ENCODE measurements around the gene EIF2B4.

EIF2B4 gene

GRCh38 chr2:27370026-27370815 is at the start of gene EIF2B4, which contains the start of gene SNX17:
Gene EIF2B4 (minus strand): TSS chr2:27370338. CDS start chr2:27370314, 24 bp downstream.
Gene SNX17 (plus strand): TSS chr2:27370616. CDS start chr2:27370744, 128 bp downstream.
- peak; percentile 46 for DNase-seq

DNA sequence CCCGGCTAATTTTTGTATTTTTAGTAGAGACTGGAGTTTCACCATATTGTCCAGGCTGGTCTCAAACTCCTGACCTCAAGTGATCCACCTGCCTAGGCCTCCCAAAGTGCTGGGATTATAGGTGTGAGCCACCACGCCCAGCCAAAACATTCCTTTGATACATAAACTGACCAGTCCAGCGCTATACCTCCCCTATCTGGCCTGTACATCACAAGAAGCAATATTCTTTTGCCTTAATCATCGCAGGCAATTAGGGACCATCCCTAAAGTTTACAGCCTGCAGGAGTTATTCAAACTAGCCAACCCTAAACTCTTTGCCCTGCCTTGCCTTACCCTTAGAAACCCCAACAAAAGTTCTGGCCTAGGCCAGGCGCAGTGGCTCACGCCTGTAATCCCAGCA is 46.0 kb upstream of the EIF2B4 start:
- no peak for DNase-seq

DNA sequence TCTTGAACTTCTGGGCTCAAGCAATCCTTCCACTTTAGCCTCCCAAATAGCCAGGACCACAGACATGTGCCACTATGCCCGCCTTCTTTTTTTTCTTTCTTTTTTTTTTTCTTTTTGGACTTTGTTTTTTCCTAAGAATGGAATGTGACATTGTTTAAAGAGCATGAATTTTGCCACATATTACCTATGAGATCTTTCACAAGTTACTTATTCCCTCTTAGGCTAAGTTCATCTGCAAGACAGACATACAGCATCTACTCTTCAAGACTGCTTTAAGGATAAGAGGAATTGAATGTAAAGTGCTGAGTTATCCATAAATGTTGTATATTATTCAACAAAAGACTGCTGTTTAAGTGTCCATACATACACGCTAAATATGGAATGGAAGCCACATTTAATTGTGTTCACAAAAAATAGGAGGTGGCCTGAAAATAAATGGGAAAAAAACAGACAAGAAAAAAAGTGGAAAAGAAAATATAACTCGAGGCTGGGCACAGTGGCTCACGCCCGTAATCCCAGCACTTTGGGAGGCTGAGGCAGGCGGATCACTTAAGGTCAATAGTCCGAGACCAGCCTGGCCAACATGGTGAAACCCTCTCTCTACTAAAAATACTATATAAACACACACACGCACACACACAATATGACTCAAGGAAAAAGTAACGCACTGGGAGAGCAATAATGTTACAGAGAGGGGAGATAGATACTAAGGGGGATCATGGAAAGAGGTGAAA is 42.4 kb upstream of the EIF2B4 start:
- no peak for DNase-seq

- DNase-seq = peak; percentile 26
Measured at GRCh38 chr2:27409321-27410073, 39.4 kb upstream of the EIF2B4 start, which contains the start of gene PPM1G. Gene PPM1G (minus strand): TSS chr2:27409591. CDS start chr2:27409422, 169 bp downstream.

DNA sequence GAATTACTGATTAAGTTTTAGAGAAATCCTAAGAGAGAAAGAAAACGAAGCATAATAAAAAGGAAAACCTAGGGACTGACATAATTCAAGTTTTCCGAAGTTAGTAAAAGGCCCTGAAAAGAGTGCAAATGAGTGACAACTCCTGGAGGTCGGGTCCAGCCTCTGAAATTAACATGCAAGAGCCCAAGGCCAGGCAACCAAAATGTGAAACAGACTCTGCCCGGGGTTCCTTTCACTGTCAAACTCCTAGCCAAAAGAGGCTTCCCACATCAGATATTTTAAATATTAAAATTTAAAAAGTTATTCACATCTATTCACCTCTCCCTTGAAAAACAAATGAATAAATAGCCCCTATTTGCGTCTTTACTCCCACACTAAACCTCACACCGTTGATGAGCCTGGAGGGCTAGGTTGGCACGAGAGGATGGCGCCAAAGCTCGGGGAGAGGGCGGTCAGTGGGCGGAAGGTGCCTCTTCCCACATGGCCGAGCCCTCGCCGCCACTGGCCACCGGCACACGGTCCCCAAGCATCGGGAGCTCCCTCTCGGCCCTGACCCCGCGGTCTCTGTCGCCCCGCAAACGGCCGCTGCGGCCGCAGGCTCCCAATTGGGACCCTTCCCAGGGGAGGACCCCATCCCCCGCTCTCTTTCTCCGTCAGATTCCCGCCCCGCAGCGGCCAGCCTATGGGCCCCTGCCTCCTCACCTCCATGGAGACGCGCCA is 38.6 kb upstream of the EIF2B4 start:
- DNase-seq = no peak

GRCh38 chr2:27407798-27408491 is 37.8 kb upstream of the EIF2B4 start:
- no peak for DNase-seq

DNA sequence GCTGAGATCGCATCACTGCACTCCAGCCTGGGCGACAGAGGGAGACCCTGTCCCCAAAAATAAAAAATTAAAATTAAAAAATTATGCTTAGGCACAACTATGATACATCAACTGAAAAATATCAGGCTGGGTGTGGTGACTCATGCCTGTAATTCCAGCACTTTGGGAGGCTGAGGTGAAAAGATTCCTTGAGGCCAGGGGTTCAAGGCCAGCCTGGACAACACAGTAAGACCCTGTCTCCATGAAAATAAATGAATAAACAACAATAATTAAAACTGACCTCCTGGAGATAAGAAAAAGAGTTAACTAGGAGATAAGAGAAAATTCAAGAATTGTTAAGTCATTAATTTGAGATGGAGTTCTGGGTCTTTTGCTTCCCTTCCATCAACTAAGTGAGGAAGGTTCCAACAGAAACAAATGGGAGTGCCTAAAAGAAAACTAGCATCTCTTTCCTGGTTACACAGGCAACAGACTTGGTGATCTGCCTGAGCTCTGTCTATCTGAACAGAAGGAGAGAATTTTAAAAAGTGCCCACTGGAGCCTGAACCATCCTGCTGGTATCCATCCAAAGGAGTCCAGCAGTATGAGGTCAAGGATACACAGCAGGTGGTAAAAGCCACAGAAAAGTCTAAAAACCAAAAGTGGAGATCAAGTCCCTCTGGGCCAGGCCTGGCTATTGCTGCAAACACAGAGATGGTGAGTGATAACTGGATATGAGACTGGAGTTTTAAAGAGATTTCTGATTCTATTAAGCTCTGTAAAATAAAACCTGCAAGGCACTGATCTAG is 30.4 kb upstream of the EIF2B4 start:
- DNase-seq = no peak

DNA sequence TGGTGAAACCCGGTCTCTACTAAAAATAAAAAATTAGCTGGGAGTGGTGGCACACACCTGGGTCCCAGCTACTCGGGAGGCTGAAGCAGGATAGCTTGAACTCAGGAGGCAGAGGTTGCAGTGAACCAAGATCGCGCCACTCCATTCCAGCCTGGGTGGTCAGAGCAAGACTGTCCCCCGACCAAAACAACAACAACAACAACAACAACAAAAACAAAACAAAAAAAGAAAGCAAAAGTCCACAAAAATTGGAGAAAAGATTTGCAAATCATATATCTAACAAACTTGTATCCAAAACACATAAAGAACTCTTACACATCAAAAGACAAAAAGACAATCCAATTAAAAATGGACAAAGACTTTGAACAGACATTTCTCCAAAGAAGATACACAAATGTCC is 28.8 kb upstream of the EIF2B4 start:
- no peak for DNase-seq

- no peak for DNase-seq
Measured at GRCh38 chr2:27393225-27393624, 23.1 kb upstream of the EIF2B4 start.

DNA sequence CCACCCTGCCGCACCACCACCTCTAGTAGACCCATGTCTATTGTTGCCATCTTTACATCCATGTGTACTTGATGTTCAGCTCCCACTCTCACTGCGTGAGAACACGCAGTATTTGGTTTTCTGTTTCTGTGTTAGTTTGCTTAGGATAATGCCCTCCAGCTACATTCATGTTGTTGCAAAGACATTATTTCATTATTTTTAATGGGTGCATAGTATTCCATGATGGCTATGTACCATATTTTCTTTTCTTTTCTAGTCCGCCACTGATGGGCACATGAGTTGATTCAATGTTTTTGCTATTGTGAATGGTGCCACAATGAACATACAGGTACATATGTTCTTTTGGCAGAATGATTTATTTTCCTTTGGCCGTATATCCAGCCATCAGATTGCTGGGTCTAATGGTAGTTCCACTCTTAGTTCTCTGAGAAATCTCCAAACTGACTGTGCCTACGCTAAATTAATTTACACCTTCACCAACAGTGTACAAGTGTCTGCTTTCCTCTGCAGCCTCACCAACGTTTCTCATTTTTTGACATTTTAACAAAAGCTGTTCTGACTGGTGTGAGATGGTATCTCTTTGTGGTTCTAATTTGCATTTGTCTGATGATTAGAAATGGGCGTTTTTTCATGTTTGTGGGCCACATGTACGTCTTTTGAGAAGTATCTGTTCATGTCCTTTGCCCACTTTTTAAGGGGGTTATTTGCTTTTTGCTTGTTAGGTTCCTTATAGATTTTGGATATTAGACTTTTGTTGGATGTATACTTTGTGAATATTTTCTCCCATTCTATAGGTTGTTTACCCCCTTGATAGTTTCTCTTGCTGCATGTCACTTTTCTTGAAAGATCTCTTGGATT is 20.9 kb upstream of the EIF2B4 start:
- no peak for DNase-seq

GRCh38 chr2:27381577-27382181 is 11.5 kb upstream of the EIF2B4 start:
- no peak for DNase-seq

DNA sequence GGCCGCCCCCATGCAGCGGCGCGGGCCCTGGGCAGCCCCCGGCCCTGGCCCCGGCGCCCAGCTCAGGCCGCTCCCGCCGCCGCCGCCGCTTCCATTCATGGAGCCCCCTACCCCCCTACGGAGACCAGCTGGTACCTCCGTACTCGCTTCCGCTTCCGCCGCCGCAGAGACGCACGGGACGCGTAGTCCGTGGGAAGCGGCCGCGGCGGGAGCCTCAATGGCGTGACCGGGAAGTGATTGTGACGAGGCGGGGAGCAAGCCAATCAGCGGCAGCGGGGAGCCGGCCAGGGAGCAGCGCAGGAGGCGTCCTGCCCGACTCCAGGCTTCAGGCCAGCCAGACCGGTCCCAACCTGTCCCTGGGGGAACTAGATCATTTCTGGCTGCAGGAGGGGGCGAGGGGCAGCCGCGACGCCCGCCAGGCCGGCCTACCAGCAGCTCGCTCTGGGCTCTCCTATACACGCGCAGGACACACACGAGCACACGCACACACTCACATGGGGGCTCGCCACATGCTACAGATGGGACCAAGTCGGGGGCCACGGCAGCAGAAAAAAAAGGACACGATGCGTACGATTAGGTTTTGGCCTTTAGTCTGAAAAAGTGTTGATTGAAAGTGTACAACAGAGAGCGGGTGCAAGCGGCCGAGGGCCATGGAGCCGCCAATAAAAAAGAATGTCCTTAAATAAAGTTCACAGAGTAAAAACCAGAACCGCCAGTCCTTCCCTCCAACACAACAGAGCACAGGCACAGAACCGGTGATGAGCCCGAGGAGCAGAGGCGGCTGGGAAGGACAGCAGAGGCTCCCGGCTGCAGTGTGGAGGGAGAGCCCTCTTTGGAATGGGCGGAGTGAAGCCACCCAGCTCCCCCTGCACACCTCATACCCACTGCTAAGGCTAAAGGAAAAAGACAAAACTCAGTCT is 10.7 kb upstream of the EIF2B4 start, which contains the start of gene ZNF513:
Gene ZNF513 (minus strand): TSS at position 109 of the 920 bp plus-strand sequence. CDS start 208 bp downstream, outside the sequence.
- DNase-seq = peak; percentile 89

DNA sequence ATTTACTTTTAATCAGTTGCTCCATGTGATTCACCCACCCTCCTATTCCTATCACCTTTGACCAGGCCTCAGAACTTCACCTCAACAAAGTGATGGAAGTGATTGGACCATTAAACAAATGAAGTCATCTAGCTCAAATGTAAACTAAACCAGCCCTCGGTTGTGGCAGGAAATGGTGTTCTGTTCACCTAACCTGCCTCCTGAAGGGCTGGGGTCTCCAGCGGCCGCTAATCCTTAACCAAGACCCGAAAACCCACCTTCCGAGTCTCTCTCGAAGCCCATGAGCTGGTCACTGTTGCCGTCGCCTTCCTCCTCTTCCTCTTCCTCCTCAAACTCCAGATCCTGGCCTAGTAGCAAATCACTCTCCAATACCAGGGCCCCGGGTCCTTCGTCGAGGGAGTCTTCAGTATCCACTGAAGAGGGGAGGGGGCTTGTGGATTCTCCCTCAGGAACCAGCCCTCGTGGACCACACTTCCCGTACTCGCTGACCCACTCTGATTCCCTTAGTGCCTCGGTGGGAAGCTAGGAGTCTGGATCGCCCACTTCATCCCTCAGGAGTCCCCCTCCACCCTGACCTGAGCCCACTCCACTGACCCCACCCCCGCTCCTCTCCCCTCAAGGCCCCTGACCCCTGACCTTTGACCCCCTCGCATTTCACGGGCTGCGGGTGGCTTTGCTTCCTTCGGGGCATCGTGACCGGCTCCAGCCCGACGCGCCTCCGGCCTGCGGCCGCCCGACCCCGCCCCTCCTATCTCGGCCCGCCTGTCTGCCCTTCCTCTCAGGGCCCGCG is 9.9 kb upstream of the EIF2B4 start:
- DNase-seq = no peak

GRCh38 chr2:27379383-27379835 is 9.3 kb upstream of the EIF2B4 start:
- DNase-seq = no peak

GRCh38 chr2:27378809-27379290 is 8.7 kb upstream of the EIF2B4 start:
- DNase-seq = no peak

DNA sequence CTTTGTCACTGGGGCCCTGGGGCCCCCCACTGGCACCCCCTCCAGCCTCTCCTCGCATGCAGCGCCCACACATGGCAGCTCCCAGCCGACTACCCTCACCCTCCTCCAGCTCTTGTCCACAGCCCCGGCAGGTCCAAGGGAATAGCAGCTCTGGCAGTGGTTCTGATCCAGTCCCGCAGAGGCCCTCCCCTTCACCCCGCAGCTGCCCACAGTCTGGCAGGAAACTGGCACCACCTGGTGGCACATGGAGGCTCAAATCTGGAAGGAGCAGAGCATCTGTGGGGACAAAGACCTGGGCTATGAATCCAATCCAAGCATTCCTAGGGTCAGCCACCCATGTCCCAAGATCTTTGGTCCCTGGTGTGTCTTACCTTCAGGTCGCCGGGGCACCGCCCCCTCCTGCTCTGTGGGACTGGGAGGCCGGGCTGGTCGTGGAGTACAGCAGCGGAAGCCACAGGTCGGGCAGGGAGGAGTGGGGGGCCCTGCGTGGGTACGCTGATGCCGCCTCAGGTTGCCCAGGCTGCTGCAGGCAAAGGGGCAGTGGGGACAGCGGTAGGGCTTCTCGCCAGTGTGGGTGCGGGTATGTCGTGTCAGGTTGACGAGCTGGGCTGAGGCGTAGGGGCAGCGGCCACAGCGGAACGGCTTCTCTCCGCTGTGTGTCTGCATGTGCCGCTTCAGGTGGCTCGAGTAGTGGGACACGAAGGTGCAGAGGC is 8.1 kb upstream of the EIF2B4 start:
- DNase-seq = no peak

All from cortex of kidney (tissue), 1 donor.